ENCODE results near the gene LEMD1. TPM values are rescaled to one million over a fixed set of nuclear protein-coding genes. Genes with fewer than 3 reads are reported as not detected.

The LEMD1 gene
- polyA plus RNA-seq, 1 donor from 2014 or later, result 67.6 TPM

GRCh38 chr1:205420938-205421337, 918 bp downstream of the LEMD1 start:
- no peak overlapping the region for H3K4me3 ChIP-seq (ENCODE audit: low read length)

GRCh38 chr1:205417870-205418635, 3.8 kb downstream of the LEMD1 start:
- H3K27ac ChIP-seq (ENCODE audit: low read length), result no peak overlapping the region
- no peak overlapping the region for H3K4me3 ChIP-seq (ENCODE audit: low read length)
- H3F3A ChIP-seq (ENCODE audit: insufficient read depth, low read length, poor library complexity, severe bottlenecking), result no peaks in the 10 kb centered on the region
- H3K4me2 ChIP-seq (ENCODE audit: low read length), result no peak overlapping the region
- H3K9ac ChIP-seq (ENCODE audit: low read length), result no peak overlapping the region
- no peaks in the 10 kb centered on the region for H3K9me2 ChIP-seq (ENCODE audit: insufficient read depth, low read length)
- H3K36me3 ChIP-seq (ENCODE audit: insufficient read depth, low read length), result peaks cover 15% of the 10 kb centered on the region
- no peak overlapping the region for H2AFZ ChIP-seq (ENCODE audit: low read depth, low read length)
- H3K9me3 ChIP-seq (ENCODE audit: low read length), result no peaks in the 10 kb centered on the region
- no peaks in the 10 kb centered on the region for H4K20me1 ChIP-seq (ENCODE audit: insufficient read depth)
- H3K79me2 ChIP-seq (replicated peaks; ENCODE audit: insufficient read depth, low read length), result no peaks in the 10 kb centered on the region
- H3K27me3 ChIP-seq (ENCODE audit: insufficient read depth, low read depth, low read length), result no peaks in the 10 kb centered on the region
- TF ChIP-seq CTCF (IDR thresholded peaks at IDR 0.05; ENCODE audit: poor library complexity, severe bottlenecking) (no peak), SMC3 (conservative IDR thresholded peaks at IDR 0.05; ENCODE audit: poor library complexity) (no peak), EZH2 (IDR thresholded peaks at IDR 0.05; ENCODE audit: borderline replicate concordance, insufficient read depth, low read length, poor library complexity, severe bottlenecking) (no peak), RAD21 (conservative IDR thresholded peaks at IDR 0.05) (no peak), MXI1 (conservative IDR thresholded peaks at IDR 0.05; ENCODE audit: poor library complexity, severe bottlenecking) (no peak), TAF1 (IDR thresholded peaks at IDR 0.05; ENCODE audit: low read depth) (no peak), POLR2AphosphoS5 (IDR thresholded peaks at IDR 0.05) (no peak)

More at GRCh38 chr1:205420938-205421337, 918 bp downstream of the LEMD1 start:
- H3K79me2 ChIP-seq (replicated peaks; ENCODE audit: insufficient read depth, low read length), result no peaks in the 10 kb centered on the region
- no peaks in the 10 kb centered on the region for H4K20me1 ChIP-seq (ENCODE audit: insufficient read depth)
- no peaks in the 10 kb centered on the region for H3K9me3 ChIP-seq (ENCODE audit: low read length)
- H3K9ac ChIP-seq (ENCODE audit: low read length), result no peak overlapping the region
- no peaks in the 10 kb centered on the region for H3K27me3 ChIP-seq (ENCODE audit: insufficient read depth, low read depth, low read length)
- no peak overlapping the region for H3K4me2 ChIP-seq (ENCODE audit: low read length)
- no peak overlapping the region for H2AFZ ChIP-seq (ENCODE audit: low read depth, low read length)
- TF ChIP-seq REST (IDR thresholded peaks at IDR 0.05; ENCODE audit: borderline replicate concordance), result no peak
- no peak for TF ChIP-seq EP300 (conservative IDR thresholded peaks at IDR 0.05; ENCODE audit: poor library complexity, severe bottlenecking)
- no peak for TF ChIP-seq RAD21 (conservative IDR thresholded peaks at IDR 0.05)
- no peak for TF ChIP-seq MXI1 (conservative IDR thresholded peaks at IDR 0.05; ENCODE audit: poor library complexity, severe bottlenecking)
- no peak for TF ChIP-seq SMC3 (conservative IDR thresholded peaks at IDR 0.05; ENCODE audit: poor library complexity)
- no peak for TF ChIP-seq EZH2 (IDR thresholded peaks at IDR 0.05; ENCODE audit: borderline replicate concordance, insufficient read depth, low read length, poor library complexity, severe bottlenecking)
- TF ChIP-seq CTCF (IDR thresholded peaks at IDR 0.05; ENCODE audit: poor library complexity, severe bottlenecking), result no peak
- TF ChIP-seq POLR2AphosphoS5 (IDR thresholded peaks at IDR 0.05), result no peak
- TF ChIP-seq TAF1 (IDR thresholded peaks at IDR 0.05; ENCODE audit: low read depth), result no peak
- H3F3A ChIP-seq (ENCODE audit: insufficient read depth, low read length, poor library complexity, severe bottlenecking), result no peaks in the 10 kb centered on the region
- H3K27ac ChIP-seq (ENCODE audit: low read length), result no peak overlapping the region
- peaks cover 10% of the 10 kb centered on the region for H3K36me3 ChIP-seq (ENCODE audit: insufficient read depth, low read length)
- H3K9me2 ChIP-seq (ENCODE audit: insufficient read depth, low read length), result no peaks in the 10 kb centered on the region
